ENCODE results near the gene STAB1. TPM values are rescaled to one million over a fixed set of nuclear protein-coding genes. Genes with fewer than 3 reads are reported as not detected.
A peak's percentile ranks its signal among the peaks of the same experiment; 100 is the strongest.

Gene STAB1
- total and polyA plus RNA-seq, 5 donors, result 69.5 to 159 (median 94.6) TPM

DNA sequence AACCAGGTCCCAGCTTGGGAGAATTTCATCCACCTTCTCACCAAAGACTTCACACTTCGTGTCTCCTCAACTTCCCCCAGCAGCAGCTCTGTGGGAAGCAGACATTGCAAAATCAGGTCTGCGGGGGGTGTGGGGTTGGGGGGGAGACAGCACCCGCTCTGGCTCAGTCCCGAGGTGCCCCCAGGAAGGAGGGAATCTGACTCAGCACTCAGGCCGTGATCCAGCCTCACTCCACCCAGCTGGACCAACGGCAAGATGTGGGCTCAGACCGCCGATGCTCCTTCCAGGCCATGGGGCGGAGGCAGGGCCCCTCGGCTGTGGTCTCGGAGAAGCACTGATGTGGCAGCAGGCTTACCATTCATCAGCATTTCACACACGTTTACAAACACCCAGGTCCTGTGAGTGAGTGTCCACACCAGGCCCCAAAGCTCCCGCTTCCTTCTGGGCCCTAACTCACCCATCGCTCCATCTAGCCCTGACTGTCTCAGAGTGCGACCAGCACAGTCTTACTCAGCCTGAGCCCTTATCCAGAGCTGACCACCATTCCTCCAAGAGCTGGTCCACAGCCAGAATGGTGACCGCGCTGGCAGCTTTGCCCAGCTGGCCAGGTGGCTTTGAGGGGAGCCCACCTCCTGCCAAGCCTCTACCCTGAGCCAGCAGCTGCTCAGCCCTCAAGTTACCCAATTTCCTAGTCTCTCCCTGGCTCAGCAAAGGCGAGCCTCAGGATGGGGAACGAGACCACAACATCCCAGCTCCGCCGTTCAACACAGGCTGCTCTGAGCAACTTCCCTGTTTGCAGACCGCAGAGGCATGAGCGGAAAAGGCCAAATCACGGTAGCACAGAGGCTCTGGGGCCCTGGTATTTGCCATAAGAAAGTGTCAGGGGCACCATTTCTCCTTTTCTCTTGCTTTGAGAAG is 3.3 kb downstream of the STAB1 start:
- peak; percentile 71 to 82 (median 80) for DNase-seq

DNA sequence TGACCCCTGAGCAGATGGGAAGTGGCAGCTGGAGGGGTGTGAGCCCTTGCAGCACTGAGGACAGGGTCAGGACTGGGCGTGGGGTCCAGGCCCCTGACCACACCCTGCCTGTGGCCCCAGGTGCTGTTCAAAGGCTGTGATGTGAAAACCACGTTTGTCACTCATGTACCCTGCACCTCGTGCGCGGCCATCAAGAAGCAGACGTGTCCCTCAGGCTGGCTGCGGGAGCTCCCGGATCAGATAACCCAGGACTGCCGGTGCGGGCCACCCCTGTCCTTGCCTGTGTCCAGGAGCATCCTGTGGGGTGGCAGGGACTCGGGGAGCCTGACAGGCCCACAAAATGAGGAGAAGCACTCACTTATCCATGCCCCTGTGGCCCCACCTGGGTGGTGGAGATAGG is 5.9 kb downstream of the STAB1 start:
- no peak overlapping the region for H3K27ac ChIP-seq (ENCODE audit: low read length)

More for the DNA sequence above, 3.3 kb downstream of the STAB1 start:
- Histone ChIP-seq H3K4me3 (ENCODE audit: low read length) (no peak overlapping the region), H3K27me3 (ENCODE audit: control insufficient read depth, insufficient read depth) (no peaks in the 10 kb centered on the region), H3K27ac (ENCODE audit: low read length) (no peak overlapping the region), H3K4me1 (ENCODE audit: control insufficient read depth, insufficient read depth, low read length) (peaks cover 5% of the 10 kb centered on the region), H3K9me3 (ENCODE audit: control insufficient read depth, low read length) (no peaks in the 10 kb centered on the region)
- peak; percentile 1 to 7 for ATAC-seq
- intact Hi-C loops (cut with DNase I), result no loop called here
- 68% methylated on average over 24 of the region's 24 CpGs for WGBS

GRCh38 chr3:52502001-52502400 is 6.9 kb downstream of the STAB1 start:
- intact Hi-C loops (cut with DNase I), result no loop called here
- H3K27me3 ChIP-seq (ENCODE audit: control insufficient read depth, insufficient read depth), result no peaks in the 10 kb centered on the region
- H3K4me1 ChIP-seq (ENCODE audit: control insufficient read depth, insufficient read depth, low read length), result no peaks in the 10 kb centered on the region
- H3K4me3 ChIP-seq (ENCODE audit: low read length), result no peak overlapping the region
- no peaks in the 10 kb centered on the region for H3K9me3 ChIP-seq (ENCODE audit: control insufficient read depth, low read length)
- 91% methylated on average over 11 of the region's 11 CpGs for WGBS
- no peak overlapping the region for H3K27ac ChIP-seq (ENCODE audit: low read length)
- DNase-seq, result no peak
- ATAC-seq, result no peak

More for the DNA sequence above, 5.9 kb downstream of the STAB1 start:
- no peaks in the 10 kb centered on the region for H3K9me3 ChIP-seq (ENCODE audit: control insufficient read depth, low read length)
- H3K4me3 ChIP-seq (ENCODE audit: low read length), result no peak overlapping the region
- DNase-seq (no peak), ATAC-seq (no peak)
- H3K4me1 ChIP-seq (ENCODE audit: control insufficient read depth, insufficient read depth, low read length), result peaks cover under 1% of the 10 kb centered on the region
- intact Hi-C loops (cut with DNase I), result no loop called here
- 83% methylated on average over 11 of the region's 11 CpGs for WGBS
- H3K27me3 ChIP-seq (ENCODE audit: control insufficient read depth, insufficient read depth), result no peaks in the 10 kb centered on the region

GRCh38 chr3:52502808-52503350 is 7.7 kb downstream of the STAB1 start:
- H3K27ac ChIP-seq (ENCODE audit: low read length), result no peak overlapping the region
- no peak for DNase-seq
- H3K4me1 ChIP-seq (ENCODE audit: control insufficient read depth, insufficient read depth, low read length), result no peaks in the 10 kb centered on the region
- 92% methylated on average over 11 of the region's 11 CpGs for WGBS
- ATAC-seq, result no peak
- intact Hi-C loops (cut with DNase I), result no loop called here
- H3K27me3 ChIP-seq (ENCODE audit: control insufficient read depth, insufficient read depth), result no peaks in the 10 kb centered on the region
- H3K9me3 ChIP-seq (ENCODE audit: control insufficient read depth, low read length), result no peaks in the 10 kb centered on the region
- H3K4me3 ChIP-seq (ENCODE audit: low read length), result no peak overlapping the region

DNA sequence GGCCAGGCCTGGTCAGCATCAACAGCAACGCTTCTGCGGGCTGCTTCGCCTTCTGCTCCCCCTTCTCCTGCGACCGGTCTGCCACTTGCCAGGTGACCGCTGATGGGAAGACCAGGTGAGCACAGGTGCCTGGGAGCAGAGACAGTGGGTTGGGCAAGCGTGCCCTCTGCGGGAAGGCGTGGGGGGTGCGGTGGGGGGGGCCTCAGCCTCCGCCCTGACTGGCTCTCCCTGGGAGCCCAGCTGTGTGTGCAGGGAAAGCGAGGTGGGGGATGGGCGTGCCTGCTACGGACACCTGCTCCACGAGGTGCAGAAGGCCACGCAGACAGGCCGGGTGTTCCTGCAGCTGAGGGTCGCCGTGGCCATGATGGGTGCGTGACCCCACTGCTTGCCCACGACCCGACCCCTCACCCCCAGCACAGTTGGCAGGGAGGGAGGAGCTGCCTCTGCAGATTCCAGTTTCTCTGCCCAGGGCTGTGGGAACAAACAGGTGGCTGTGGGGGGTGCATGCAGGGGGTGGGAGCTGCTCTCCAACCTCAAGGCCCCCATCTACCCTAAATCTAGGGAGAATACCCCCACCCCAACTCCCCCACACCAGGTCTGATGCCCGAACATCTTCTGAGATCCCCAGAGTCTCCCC is 8.8 kb downstream of the STAB1 start:
- Histone ChIP-seq H3K4me3 (ENCODE audit: low read length) (no peak overlapping the region), H3K27me3 (ENCODE audit: control insufficient read depth, insufficient read depth) (no peaks in the 10 kb centered on the region), H3K27ac (ENCODE audit: low read length) (no peak overlapping the region), H3K4me1 (ENCODE audit: control insufficient read depth, insufficient read depth, low read length) (no peaks in the 10 kb centered on the region), H3K9me3 (ENCODE audit: control insufficient read depth, low read length) (no peaks in the 10 kb centered on the region)
- ATAC-seq, result no peak
- no peak for DNase-seq
- intact Hi-C loops (cut with DNase I), result no loop called here
- 67% methylated on average over 23 of the region's 23 CpGs for WGBS

- intact Hi-C loops (cut with DNase I), result no loop called here
- 87% methylated on average over 10 of the region's 10 CpGs for WGBS
- no peaks in the 10 kb centered on the region for H3K4me1 ChIP-seq (ENCODE audit: control insufficient read depth, insufficient read depth, low read length)
- no peaks in the 10 kb centered on the region for H3K9me3 ChIP-seq (ENCODE audit: control insufficient read depth, low read length)
- H3K27ac ChIP-seq (ENCODE audit: low read length), result no peak overlapping the region
- H3K27me3 ChIP-seq (ENCODE audit: control insufficient read depth, insufficient read depth), result no peaks in the 10 kb centered on the region
- no peak overlapping the region for H3K4me3 ChIP-seq (ENCODE audit: low read length)
- DNase-seq (no peak), ATAC-seq (no peak)
Measured at GRCh38 chr3:52504977-52505376, 9.8 kb downstream of the STAB1 start.

DNA sequence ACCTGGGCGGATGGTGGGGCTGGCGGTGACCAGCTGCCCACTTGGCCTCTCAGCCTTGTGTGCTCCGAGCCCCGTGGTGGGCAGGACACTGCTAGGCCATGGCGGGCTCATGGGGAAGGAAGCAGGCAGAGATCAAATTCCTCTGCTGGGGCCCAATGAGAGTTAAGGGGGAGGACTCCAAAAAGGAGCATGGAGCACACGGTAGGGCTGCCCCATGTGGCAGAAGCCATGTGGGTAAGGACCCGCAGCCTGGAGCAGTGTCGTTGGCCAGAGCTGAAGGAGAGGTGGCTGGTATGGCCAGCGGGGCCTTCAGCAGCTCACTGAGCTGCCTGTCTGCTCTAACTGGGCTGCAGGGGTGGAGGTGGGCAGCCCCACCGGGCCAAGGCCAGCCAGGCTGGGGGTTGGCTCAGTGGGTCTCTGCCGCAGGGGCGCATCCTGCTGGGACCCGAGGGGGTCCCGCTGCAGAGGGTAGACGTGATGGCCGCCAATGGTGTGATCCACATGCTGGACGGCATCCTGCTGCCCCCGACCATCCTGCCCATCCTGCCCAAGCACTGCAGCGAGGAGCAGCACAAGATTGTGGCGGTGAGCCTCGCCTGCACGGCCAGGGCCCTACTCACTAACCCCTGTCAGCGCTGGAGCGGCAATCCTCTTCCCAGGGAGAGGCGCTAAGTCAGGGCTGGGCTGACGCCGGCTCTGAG is 11.3 kb downstream of the STAB1 start:
- WGBS, result 79% methylated on average over 27 of the region's 27 CpGs
- no peak for DNase-seq
- no peak for ATAC-seq

GRCh38 chr3:52507359-52507758 is 12.2 kb downstream of the STAB1 start:
- ATAC-seq (no peak), DNase-seq (no peak)
- Histone ChIP-seq H3K27me3 (ENCODE audit: control insufficient read depth, insufficient read depth) (no peaks in the 10 kb centered on the region), H3K27ac (ENCODE audit: low read length) (no peak overlapping the region), H3K4me3 (ENCODE audit: low read length) (no peak overlapping the region), H3K9me3 (ENCODE audit: control insufficient read depth, low read length) (no peaks in the 10 kb centered on the region), H3K4me1 (ENCODE audit: control insufficient read depth, insufficient read depth, low read length) (no peaks in the 10 kb centered on the region)
- intact Hi-C loops (cut with DNase I), result no loop called here
- 82% methylated on average over 5 of the region's 5 CpGs for WGBS

More for the DNA sequence above, 11.3 kb downstream of the STAB1 start:
- H3K4me3 ChIP-seq (ENCODE audit: low read length), result no peak overlapping the region
- H3K27me3 ChIP-seq (ENCODE audit: control insufficient read depth, insufficient read depth), result no peaks in the 10 kb centered on the region
- no peaks in the 10 kb centered on the region for H3K9me3 ChIP-seq (ENCODE audit: control insufficient read depth, low read length)
- intact Hi-C loops (cut with DNase I), result no loop called here
- H3K4me1 ChIP-seq (ENCODE audit: control insufficient read depth, insufficient read depth, low read length), result no peaks in the 10 kb centered on the region
- H3K27ac ChIP-seq (ENCODE audit: low read length), result no peak overlapping the region

DNA sequence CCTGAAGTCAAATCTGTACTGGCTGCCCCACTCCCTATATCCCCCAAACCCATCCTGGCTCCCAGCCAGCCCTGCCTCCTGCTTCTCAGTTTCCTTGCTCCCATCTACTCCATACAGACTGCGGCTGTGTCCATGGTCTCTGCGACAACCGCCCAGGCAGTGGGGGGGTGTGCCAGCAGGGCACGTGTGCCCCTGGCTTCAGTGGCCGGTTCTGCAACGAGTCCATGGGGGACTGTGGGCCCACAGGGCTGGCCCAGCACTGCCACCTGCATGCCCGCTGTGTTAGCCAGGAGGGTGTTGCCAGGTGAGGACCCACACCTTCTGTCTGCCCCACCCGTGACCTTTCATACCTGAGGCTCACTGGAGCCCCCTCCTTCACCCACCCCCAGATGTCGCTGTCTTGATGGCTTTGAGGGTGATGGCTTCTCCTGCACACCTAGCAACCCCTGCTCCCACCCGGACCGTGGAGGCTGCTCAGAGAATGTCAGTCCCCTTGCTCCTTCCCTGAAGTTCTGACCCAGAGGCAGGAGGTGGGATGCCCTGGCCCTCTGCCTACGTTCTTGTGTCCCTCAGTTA is 14.7 kb downstream of the STAB1 start:
- intact Hi-C loops (cut with DNase I), result no loop called here
- no peak overlapping the region for H3K4me3 ChIP-seq (ENCODE audit: low read length)
- DNase-seq, result no peak

GRCh38 chr3:52511509-52511908 is 16.4 kb downstream of the STAB1 start:
- ATAC-seq (no peak), DNase-seq (no peak)
- Histone ChIP-seq H3K4me3 (ENCODE audit: low read length) (no peak overlapping the region), H3K4me1 (ENCODE audit: control insufficient read depth, insufficient read depth, low read length) (no peaks in the 10 kb centered on the region), H3K27ac (ENCODE audit: low read length) (no peak overlapping the region), H3K9me3 (ENCODE audit: control insufficient read depth, low read length) (no peaks in the 10 kb centered on the region), H3K27me3 (ENCODE audit: control insufficient read depth, insufficient read depth) (no peaks in the 10 kb centered on the region)
- intact Hi-C loops (cut with DNase I), result no loop called here
- WGBS, result 87% methylated on average over 7 of the region's 7 CpGs

More for the DNA sequence above, 14.7 kb downstream of the STAB1 start:
- 76% methylated on average over 12 of the region's 12 CpGs for WGBS
- no peaks in the 10 kb centered on the region for H3K4me1 ChIP-seq (ENCODE audit: control insufficient read depth, insufficient read depth, low read length)
- H3K9me3 ChIP-seq (ENCODE audit: control insufficient read depth, low read length), result no peaks in the 10 kb centered on the region
- no peak overlapping the region for H3K27ac ChIP-seq (ENCODE audit: low read length)
- no peak for ATAC-seq
- H3K27me3 ChIP-seq (ENCODE audit: control insufficient read depth, insufficient read depth), result no peaks in the 10 kb centered on the region

All from right cardiac atrium (tissue), 5 donors.